Kidney capillary endothelial cell (primary cell): ENCODE measurements around the gene MICAL3.
"Not testable (repeated sequence)": the region's sequence is repeated elsewhere in the genome, so short reads cannot be mapped to it uniquely, and the experiment has no call there.

Source experiments
- DNase-seq: peaks from one replicate; pipeline ENCODE4 v3.0.0-alpha.2; 2018; ENCODE audit warnings: low spot score

Gene MICAL3

DNA sequence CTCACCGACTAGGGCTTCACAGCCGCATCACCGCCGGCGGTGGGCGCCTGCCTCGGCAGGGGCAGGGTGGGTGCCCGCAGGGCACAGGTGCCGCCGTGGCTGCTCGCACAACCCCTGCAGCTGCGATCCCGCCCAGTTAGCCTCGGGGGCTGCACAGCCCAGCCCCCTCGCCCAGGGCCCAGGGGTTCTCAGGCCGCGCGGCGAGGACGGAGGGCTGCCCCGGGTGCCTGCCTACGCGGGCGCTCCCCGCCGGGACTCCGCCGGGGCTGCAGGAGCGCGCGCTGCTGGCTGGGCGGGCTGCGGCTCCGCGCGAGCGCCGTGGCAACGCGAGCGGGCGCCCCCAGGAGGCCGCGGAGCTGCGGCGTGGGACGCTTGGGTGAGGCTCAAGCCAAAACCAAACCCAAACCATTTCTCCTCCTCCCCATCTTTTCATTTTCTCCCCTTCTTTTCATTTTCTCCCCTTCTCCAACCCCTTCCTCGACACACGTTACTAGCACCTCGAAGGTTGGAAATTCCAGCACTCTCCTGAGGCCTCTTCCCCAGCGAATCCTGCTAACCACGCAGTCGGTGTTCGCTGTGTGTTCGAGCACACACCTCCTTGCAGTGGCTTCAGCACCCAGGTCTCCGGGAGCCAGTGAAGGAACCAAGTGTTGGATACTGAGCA, at the start of gene MICAL3:
Gene MICAL3, minus strand, starts transcription at position 286 of the 664 bp plus-strand sequence. CDS start 117,749 bp downstream, outside the sequence.
- peak; percentile 44 for DNase-seq

DNA sequence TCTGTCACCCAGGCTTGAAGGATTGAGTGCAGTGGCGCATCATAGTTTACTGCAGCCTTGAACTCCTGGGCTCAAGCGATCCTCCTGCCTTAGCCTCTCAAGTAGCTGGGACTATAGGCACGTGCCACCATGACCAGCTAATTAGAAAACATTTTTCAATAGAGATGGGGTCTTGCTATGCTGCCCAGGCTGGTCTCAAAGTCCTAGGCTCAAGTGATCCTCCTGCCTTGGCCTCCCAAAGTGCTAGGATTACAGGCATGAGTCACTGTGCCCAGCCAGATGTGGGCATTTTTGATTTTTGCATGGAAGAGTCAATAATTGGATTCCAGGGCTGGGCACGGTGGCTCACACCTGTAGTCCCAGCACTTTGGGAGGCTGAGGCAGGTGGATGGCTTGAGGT, 49.6 kb upstream of the MICAL3 start:
- DNase-seq, result not testable (repeated sequence)

GRCh38 chr22:18073467-18073866, 49.1 kb upstream of the MICAL3 start:
- no peak for DNase-seq

DNA sequence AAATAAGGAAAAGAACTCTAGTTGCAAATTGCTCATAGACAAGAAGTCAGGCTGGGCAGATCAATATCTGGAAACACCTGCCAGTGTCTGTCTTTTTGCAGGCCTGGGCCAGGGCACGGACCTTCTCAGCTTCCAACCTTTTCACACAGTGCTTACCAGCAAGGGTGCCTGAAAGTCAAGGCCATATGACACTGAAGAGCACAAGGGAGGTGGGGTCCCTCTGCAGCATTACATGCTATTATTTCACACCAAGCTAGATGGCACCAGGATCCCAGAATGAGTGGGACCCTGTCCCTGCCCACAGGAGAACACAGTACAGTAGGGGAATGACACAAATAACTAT, 47.6 kb upstream of the MICAL3 start:
- no peak for DNase-seq

- not testable (repeated sequence) for DNase-seq
These were observed 47.1 kb upstream of the MICAL3 start for GRCh38 chr22:18071307-18071967.

DNA sequence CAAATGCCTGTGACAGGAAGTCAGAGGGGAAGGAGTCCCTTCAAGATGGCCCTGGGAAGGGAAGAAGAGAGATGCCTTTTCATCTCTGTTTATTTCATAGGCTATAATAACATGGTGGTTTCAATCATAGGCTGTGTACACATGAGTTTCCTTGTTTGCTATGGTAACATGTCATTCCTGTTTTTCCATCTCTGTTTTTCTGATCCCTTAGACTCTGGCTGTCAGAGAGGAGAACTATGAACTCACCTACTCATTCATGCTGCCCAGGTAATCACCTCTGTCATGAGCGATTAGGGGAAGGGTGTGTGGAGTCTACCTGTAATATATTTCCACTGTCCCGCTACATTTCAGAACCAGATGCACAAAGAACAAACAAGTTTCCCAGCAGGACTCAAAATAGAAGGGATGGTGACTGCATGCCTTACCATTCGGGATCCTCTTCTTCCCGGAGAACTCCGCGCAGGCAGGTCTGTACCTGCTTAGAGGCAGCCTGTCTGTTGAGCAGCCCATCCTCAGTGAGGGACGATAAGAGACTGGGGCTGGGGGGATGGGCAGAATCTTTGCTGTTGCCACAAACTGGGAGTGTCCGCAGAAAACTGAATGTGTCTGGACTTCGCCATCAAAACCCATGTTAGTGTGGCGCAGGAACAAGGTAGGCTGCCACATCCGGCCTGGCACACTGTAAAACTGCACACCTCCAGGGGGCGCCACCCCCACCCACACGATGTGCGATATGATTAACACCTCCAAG, 46.4 kb upstream of the MICAL3 start:
- no peak for DNase-seq

- DNase-seq, result no peak
These were observed 45.7 kb upstream of the MICAL3 start for GRCh38 chr22:18070041-18070440.

DNA sequence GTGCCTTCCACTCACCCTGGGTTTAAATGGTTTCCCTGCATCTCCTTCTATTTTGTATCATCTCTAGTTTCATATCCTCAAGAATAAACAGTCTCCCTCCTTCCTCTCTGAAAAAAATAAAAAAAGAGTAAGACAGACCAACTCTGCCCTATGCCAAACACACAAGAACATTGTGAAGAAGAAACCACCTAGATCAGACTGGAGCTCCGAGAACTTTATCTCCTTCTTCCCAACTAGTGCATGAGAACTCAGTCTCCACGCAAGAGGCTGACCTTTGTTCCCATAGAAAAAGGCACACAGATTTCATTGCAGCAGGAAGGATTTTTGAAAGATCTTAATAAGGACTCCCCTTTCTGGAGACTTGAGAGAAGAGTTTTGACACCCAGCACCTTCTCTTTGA, 44.7 kb upstream of the MICAL3 start:
- no peak for DNase-seq

DNA sequence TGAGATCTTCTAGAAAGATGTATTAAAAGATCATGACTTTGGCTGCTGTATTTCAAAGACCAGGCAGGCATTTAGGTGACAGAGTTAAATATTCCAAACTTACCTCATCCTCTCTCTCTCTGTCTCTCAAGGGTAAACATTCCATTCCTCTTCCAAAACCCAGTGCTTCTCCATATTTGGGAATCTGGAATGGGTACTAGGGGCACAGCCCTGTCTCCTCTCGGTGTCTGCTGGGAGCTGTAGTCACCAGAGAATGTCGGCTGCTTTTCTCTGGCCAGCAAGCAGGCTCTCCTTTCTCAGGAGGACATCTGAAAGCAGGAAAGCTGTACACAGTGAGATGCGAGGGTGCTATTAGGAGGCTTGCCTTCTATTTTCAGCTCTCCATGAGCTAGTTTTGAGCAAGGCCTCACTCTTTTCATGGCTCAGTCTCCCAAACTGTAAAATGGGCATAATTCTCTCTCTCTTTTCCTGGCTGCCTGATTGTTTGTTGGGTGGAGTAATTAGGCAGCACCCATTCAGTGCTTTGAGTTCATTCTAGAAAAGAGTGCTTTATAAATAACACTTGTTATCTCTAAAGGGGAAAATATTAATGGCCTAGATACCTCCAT, 44.1 kb upstream of the MICAL3 start:
- no peak for DNase-seq

- no peak for DNase-seq
These were observed 43.4 kb upstream of the MICAL3 start for GRCh38 chr22:18067548-18068341.

- no peak for DNase-seq
These were observed 42.8 kb upstream of the MICAL3 start for GRCh38 chr22:18067121-18067520.

GRCh38 chr22:18066181-18066859, 42.0 kb upstream of the MICAL3 start:
- DNase-seq, result no peak

DNA sequence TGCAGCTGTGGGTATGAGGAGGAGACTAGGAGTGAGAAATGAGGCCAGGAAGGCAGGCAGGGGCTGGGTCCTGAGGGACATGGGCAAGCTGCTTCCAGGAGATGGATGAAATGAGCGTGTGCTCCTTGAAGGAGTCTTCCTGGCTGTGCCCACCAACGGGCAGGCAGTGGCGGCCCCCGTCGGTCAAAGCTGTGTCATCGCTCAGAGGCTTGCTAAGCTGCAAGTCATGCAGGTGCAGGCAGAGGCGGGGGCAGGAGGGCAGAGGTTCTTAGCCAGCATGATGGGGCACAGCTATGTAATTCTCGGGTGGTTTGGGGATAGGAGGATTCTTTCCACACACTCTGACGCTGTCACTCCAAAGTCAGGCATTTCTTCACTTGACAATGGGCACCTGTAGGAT, 40.9 kb upstream of the MICAL3 start:
- no peak for DNase-seq

DNA sequence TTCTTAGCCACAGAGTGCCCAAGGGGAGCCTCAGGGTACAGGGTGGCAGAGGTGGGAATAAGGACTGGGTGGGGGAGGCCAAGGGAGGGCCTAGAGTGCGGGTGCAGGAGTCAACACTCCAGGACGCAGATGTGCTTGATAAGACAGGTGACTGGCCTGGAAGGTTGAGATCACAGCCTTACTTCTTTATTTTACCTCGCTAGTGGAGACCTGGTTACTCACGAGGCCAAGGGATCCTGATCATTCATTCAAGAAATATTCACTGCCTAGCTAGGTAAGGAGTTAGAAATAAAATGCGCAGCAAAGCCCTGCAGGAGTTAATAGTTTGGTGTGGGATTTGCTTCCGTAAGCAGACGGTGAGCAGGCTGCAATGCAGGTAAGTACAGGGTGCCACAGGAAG, 40.3 kb upstream of the MICAL3 start:
- DNase-seq, result no peak

DNA sequence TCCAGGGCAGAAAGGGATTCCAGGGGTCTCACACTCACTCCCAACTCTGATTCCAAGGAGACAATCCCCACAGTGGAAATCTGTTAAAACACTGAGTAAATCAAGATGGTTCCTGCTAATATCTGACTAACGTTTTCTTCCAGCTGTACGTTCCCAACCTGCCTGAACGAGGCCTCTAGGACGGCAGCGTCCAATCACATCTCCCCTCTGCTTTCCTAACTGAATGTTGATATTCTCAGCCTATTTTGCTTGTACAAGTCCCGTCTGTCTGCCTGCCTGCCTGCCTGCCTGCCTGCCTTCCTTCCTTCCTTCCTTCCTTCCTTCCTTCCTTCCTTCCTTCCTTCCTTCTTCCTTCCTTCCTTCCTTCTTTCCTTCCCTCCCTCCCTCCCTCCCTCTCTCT, 39.4 kb upstream of the MICAL3 start:
- not testable (repeated sequence) for DNase-seq

GRCh38 chr22:18063306-18063705, 38.9 kb upstream of the MICAL3 start:
- DNase-seq, result no peak

DNA sequence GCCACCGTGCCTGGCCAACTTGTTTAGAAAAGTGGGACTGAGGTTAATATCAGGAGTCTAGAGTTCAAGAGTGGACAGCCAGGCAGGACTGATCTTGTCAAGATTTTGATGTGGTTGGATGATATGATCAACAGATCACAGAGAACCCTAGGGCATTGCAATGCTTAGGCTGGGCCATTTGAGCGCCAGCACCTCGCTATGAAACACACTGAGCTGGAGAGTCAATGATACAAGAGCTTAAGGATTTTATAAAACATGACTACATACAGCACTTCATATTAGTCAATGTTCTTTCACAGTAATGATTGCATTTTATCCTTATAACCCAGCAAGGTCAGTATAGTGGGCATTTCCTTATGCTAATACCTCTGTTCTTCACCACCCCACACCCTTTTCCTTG, 38.1 kb upstream of the MICAL3 start:
- no peak for DNase-seq

- DNase-seq, result no peak
These were observed 36.6 kb upstream of the MICAL3 start for GRCh38 chr22:18060646-18061620.

GRCh38 chr22:18059991-18060390, 35.6 kb upstream of the MICAL3 start:
- DNase-seq, result no peak

GRCh38 chr22:18059473-18059872, 35.1 kb upstream of the MICAL3 start:
- DNase-seq, result no peak
